Erythroblast (primary cell): ENCODE data around the gene RDH12.

Experiments
- GATA1 ChIP-seq: IDR thresholded peaks from 2 replicates; pipeline ENCODE4 v1.6.1; 2011; ENCODE audit warnings: low read depth, mild to moderate bottlenecking, control low read depth, low read length, moderate library complexity
- POLR2A ChIP-seq: IDR thresholded peaks from 2 replicates; pipeline ENCODE4 v1.6.1; 2011; ENCODE audit warnings: mild to moderate bottlenecking, low read length

GRCh38 chr14:67675219-67675582, 26.5 kb upstream of the RDH12 start:
- TF ChIP-seq POLR2A = no peak
- TF ChIP-seq GATA1 = no peak
